DMS114 treated with DMSO at 0.1 percent for 48 hours (cell line): ENCODE data around the gene SBK2.
"Not testable (repeated sequence)": the region's sequence is repeated elsewhere in the genome, so short reads cannot be mapped to it uniquely, and the experiment has no call there.

ENCODE experiments used
- DNase-seq: peaks from one replicate; lab custom pipeline; 2025; ENCODE audit not compliant: unreplicated experiment; lab: John Stamatoyannopoulos, UW

Gene SBK2

DNA sequence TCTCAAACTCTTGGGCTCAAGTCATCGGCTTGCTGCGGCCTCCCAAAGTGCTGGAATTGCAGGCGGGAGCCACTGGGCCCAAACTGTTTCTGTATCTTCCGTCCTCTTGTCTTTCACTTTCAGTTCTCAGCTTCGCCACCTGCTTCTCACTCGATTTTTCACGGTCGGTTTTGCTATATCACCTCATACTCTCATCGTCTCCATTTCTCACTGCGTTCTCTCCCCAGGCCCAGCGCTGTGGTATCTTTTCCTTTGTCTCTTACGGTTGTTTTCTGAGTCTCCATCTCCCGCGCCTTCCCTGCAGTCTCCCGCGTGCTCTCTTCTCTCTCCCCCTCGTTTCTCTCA, 33.8 kb downstream of the SBK2 start:
- no peak for DNase-seq

DNA sequence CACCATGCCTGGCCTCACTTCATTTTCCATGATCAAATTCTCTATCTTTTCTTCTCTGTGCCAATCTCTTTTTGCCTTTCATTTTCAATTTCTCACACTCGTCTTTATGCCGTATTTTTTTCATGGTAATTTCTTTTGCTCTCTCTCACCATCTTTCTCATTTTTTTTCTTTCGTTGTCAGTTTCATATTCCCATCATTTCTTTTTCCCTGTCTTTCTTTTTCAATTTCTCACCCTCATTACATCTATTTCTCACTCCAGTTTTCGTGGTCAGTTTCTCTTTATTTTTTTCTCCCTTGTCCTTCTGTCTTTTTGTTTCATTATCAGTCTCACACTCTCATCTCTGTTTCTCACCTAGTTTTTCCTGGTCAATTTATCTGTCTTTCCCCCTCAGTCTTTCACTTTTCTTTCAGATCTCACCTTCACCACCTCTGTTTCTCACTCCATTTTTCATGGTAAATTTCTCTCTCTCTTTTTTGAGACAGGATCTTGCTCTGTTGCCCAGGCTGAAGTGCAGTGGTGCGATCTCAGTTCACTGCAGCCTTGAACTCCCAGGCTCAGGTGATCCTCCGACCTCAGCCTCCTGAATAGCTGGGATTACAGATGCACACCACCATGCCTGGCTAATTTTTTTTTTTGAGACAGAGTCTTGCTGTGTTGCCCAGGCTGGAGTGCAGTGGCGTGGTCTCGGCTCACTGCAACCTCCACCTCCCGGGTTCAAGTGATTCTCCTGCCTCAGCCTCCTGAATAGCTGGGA, 34.6 kb downstream of the SBK2 start:
- DNase-seq = no peak

DNA sequence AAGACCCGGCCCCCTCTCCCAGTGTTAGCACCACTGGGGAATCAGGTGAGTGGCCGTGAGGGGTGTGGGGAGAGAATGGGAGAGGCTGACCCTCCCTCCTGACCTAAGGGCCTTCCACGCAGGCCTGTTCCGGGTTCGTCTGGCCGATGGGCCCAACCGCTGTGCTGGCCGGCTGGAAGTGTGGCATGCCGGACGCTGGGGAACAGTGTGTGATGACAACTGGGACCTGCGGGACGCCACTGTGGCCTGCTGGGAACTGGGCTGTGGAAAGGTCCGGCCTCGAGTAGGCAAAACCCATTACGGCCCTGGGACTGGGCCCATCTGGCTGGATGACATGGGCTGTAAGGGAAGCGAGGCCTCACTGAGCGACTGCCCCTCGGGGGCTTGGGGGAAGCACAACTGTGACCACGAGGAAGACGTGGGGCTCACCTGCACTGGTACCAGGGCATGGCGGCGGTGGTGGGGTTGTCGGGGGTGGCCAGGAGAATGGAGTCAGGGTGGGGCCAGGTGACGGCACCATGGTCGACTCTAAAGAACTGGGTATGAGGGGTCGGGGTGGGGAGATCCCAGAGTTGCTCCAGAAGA, 36.5 kb downstream of the SBK2 start:
- no peak for DNase-seq

DNA sequence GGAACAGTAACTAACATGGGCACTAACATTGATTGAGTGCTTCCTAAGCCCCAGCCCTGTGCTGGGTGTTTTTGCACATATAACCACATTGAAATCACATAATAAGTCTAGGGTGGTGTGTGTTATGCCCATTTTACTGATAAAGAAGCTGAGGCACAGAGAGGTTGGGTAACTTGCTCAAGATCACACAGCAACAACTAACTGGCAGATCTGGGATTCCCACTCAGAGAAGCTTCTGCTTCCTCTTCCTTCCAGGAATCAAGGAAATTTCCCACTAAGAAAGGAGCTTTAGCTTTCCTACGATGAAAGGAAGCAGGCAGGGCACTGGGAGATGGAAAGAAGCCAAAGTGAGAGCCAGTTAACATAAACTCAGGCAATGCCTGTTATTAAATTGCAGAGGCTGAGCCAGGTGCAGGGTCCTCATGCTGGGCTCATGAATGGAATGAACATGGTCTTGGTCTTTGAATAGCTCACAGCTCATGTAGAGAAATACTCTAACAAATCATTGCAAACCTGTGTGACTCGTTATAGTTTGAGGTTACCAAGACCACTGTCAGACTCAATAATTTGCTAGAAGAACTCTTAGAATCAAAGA, 38.6 kb downstream of the SBK2 start:
- DNase-seq = no peak

DNA sequence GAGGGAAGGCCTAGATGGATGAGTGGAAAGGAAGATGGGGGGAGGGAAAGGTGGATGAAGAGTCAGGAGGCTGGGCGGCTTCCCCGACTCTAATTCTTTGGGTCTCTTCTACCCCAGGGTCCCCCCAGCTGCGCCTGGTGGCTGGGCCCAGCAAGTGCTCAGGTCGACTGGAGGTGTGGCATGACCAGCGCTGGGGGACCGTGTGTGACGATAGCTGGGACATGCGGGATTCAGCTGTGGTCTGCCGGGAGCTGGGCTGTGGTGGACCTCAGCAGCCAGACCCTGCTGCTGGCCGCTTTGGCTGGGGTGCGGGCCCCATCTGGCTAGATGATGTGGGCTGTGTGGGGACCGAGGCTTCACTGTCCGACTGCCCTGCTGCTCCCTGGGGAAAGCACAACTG, 39.2 kb downstream of the SBK2 start:
- no peak for DNase-seq

DNA sequence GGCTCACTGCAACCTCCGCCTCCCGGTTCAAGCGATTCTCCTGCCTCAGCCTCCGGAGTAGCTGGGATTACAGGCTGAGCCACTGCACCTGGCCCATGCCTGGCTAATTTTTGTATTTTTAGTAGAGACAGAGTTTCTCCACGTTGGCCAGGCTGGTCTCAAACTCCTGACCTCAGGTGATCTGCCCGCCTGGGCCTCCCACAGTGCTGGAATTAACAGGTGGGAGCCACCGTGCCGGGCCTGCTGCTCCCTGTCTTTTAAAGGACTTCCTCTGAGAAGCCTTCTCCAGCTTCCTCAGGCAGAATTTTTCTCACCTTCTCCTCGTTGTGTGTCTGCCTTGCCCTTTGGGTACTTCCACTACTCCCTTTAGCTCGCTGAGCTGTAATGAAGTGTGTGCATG, 40.1 kb downstream of the SBK2 start:
- not testable (repeated sequence) for DNase-seq

DNA sequence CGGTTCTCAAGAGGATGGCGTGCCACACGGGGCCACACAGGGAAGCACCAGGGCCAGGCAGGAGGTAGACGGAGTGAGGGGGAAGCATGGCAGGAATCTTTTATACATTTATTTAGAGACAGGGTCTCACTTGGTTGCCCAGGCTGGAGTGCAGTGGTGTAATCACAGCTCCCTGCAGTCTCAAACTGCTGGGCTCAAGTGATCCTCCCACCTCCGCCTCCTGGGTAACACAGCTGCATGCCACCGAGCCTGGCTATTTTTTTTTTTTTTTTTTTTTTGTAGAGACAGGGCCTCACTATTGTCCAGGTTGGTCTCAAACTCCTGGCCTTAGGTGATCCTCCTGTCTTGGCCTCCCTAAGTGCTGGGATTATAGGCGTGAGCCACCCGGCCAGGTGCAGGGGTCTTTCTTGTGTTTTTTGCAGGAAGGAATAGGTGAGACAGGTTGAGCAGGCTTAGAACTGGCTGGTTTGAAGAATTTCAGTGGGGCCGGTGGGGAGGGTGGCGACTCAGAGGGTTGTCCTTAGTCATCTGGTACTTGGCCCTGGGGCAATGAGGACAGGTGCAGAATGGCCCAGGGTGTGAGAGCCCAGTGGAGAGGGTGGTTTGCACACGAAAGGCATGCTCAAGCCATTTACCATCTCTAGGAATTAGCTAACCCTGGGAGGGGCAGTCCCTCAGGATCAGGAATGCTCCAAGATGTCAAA, 41.1 kb downstream of the SBK2 start:
- no peak for DNase-seq

DNA sequence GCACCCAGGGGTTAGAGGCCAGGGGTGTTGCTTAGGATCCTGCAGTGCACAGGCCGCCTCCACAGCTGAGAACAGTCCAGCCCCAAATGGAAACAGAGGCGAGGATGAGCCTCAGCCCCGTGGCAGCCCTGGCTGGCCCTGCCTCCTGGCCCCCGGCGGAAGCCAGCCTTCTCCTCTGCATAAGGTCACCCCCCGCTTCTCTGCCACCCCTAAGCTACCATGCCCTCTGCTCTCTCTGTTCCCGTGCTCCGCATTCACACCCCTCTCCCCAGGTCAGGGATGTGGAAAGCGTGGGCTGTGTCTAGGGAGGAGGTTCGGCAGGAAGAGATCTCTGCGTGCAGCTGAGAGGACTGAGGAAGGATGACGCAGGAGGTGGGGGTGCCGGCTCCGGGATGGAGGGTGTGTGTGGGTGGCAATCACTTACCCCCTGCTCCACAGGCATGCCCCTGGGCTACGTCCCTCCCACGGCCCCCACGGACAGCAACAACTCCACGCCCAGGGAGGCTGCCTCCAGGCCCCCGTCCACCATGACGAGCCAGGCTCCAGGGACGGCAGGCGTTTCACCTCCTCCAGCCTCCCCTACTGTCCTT, 42.7 kb downstream of the SBK2 start:
- no peak for DNase-seq

DNA sequence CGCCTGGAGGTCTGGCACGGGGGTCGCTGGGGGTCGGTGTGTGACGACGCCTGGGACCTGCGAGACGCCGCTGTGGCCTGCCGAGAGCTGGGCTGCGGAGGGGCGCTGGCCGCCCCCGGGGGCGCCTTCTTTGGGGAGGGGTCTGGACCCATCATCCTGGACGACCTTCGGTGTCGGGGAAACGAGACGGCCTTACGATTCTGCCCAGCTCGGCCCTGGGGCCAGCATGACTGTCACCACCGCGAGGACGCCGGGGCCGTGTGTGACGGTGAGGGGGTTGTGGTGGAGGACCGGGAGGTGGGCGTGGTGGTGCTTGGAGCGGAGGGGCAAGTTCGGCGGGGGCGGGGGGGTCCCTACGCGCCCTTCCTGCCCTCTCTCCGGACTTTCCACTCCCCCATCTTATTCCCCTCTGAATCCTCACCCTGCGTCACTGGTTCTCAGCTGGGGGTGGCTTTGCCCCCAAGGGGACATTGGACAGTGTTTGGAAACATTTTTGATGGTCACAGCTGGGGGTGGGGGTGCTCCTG, 43.2 kb downstream of the SBK2 start:
- no peak for DNase-seq

DNA sequence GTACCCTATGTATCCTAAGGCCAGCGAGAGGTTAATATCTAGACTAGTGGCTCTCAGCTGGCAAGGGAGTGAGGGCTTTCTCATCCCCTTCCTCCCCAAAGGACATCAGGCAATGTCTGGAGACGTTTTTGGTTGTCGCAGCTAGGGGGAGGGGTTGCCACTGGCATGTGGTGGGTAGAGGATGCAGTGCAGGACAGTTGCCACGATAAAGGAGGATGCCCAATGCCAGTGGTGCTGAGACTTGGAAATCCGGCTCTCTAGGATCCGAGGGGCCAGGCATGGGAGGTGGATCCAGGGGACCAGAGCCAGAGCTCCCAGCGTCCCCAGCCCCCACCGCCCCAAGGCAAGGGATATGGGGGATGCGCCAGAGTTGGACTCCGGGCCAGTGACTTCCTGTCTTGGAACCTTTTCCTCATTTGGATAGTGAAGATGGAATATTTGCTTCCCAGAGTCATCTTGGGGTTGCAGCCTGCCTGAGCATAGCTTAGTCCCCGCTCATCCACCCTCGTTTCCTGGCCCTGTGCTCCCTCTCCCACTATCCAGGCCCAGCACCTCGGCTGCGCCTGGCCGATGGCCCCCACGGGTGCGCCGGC, 43.8 kb downstream of the SBK2 start:
- no peak for DNase-seq

DNA sequence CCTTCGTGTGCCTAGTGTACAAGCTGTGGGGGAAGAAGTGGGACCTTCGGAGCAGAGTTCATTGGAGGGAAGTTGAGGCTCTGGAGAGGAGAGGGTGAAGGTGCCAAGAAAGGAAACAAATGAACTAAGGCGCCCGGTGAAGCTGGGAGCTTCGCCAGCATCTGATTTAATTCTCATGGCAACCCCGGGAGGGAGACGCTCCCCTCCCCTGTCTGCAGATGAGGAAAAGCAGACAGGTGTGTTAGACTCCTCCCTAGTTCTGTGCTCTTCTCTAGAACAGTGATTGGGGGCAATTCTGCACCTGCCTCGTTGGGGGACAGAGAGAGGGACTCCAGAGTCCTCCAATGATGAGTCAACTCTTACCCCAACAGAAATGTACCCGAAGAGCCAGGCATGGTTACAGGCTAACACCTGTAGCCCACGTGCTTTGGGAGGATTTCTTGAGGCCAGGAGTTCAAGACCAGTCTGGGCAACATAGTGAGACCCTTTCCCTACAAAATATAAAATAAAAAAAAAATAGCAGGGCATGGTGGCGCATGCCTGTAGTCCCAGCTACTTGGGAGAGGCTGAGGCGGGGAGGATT, 44.5 kb downstream of the SBK2 start:
- DNase-seq = no peak

DNA sequence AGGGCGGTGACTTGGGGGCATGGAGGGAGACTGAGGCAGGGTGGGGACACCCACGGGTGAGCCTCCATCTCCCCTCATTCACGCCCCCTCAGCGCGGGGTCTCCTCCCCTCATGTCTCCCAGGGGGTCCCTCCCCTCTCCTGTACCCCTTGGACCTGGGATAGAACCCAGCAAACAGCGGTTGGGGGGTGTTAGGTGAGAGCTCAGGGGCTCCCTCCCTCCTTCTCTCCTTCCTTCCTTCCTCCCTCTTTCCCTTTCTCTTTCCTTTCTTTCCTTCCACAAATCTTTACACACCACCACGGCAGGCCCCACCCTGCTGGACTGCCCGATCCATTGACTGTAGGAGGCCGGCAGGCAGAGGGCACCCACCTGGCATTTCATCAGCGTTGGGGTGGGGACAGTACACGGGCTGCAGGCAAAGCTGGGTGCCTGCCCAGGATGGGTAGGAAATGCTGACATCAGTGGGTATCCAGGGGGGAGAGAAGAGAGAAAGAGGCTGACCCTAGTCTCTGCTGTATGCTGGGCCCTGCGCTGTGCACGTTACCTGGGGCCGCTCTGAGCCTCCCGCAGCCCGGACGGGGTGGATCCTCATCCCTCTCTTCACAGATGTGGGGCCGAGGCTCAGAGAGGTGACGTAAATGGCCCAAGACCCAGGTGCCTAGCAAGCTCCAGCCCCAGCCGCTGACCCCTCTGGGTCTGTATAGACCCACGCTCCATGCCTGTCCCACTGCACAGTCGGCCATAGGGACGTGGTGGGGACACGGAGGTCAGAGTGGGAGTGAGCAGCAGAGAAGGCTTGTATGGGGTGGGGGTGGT, 45.2 kb downstream of the SBK2 start:
- no peak for DNase-seq

DNA sequence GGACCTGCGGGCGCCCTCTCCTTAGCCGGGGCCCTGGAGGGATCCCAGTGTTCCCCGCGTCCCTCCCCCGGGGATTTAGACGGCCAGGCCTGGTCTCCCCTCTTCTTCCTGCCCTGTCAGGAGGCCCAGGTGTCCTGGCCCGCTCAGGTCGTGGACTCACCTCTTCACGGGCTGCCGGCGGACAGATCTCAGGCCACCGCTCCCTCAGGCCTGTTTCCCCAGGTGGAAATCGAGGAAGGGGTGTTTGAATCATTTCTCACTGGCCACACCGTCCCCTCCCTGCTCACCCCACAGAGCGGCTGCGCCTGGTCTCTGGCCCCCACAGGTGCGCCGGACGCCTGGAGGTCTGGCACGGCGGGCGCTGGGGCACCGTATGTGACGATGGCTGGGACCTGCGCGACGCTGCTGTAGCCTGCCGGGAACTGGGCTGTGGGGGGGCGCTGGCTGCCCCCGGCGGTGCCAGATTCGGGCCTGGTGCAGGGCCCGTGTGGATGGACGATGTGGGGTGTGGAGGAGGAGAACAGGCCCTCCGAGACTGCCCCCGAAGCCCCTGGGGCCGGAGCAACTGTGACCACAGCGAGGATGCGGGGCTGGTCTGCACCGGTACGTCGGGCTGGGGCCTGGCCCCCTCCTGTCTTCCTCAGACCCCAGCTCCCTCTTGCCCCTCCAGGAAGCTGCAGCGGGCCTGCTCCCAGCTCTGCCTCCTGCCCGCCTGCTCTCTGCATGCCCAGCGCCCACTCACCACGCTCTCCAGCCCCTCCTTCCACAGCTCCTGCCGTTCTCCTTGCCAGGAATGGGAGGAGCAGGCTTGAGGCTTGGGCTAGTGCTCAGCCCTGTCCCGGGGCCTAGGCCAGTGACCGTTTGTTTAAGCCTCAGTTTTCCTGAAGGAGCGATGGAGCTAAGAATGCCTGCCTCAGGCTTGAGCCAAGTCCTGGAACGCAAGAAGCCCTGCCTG, 46.2 kb downstream of the SBK2 start:
- no peak for DNase-seq

DNA sequence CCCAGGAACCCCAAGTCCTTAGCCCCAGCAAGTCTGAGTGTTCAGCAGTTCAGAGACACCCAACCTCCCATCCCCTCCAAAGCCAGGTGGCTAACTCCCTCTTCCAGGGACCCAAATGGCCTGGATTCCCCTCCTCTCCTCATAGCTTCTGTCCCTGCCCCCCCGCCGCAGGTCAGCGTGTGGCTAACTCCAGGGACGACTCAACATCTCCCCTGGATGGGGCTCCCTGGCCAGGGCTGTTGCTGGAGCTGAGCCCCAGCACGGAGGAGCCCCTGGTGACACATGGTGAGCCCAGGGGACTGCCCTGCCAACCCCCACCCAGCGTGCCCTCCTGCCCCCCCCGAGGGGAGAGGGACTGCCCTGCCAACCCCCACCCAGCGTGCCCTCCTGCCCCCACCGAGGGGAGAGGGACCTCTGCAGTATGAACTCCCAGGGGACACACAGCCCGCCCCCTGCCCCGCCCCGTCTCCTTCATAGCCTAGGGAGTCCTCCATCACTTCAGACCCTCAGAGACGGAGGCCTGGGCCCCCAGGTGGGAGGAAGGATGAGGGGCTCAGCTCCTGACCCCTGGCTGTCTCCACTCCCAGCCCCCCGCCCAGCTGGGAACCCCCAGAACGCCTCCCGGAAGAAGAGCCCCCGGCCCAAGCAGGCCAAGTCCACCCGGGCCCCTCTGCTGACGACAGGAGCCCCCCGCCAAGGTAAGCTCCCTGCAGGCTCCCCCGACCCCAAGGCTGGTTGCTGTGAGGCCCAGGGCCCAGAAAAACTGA, 47.0 kb downstream of the SBK2 start:
- no peak for DNase-seq

DNA sequence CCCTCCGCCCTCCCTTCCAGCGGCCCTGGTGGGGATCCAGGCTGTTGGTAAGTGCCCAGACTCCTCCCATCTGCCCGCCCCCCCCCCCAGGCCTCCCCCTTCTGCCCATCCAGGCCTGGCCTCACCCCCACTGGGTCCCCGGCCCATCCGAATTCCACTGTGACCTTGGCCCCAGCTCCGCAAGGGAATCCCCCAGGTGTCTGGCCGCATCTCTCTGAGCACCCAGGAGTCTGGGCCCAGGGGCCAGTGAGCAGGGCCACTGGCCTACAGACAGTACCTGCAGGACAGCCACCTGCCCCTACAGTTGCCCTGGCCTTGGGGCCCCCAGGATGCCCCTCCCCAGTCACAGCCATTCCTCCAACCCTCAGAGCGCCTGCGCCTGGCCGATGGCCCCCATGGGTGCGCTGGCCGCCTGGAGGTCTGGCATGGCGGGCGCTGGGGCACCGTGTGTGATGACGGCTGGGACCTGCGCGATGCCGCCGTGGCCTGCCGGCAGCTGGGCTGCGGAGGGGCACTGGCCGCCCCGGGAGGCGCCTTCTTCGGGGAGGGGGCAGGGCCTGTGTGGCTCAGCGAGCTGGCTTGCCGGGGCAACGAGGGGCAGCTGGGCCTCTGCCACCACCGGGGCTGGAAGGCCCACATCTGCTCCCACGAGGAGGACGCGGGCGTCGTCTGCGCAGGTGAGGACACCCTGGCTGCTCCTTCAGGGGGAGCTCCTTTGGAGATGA, 47.8 kb downstream of the SBK2 start:
- no peak for DNase-seq

DNA sequence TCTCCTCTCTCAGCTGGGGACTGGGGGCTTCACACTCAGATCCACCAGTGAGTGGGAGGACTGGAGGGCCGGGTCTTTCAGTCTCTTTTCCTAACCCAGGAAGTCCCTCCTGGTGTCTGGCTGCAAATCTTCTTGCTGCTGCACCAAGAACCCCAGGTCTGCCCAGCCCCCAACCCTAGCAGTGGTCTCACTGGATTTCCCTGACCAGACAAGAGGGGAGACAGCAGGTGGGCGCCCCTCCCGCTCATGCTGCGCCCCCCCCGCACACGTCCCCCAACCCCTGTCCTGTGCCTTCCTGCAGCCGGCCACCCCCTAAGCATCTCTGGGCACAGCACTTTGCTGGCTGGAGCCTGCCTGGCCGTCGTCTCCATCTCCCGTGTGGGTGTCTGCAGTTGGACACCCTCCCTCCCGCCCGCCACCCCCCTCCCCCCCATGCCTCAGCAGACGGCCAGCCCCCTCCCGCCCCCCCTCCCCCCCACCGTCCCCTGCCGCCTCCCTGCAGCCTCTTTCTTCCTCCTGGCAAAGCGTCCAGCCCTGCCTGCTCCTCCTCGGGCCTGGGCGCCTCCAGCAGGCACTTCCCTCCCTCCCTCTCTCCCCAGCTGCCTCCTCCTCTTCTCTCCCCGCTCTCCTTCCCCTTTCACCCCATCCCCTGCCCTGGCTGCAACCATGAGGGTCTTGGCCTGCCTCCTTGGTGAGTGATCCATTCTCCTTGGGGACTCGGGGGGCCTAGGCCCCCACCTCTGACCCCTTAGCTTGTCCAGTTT, 48.8 kb downstream of the SBK2 start, which contains the start of gene SSC5D:
TSS of gene SSC5D (plus strand) at position 513 of the 764 bp plus-strand sequence. CDS start at position 667, 154 bp downstream.
- no peak for DNase-seq
